HepG2 (cell line): Measurements from ENCODE around the gene ADAM15. TPM values are rescaled to one million over a fixed set of nuclear protein-coding genes. Genes with fewer than 3 reads are reported as not detected.

Experiments
- ATAC-seq: fragments of 200-7000 bp; cut with Tn5 transposase; 3 replicates; pipeline ENCODE4 v1.9.1; 2020; ENCODE audit warnings: mild to moderate bottlenecking, moderate library complexity
- BruUV-seq: library from RNA; stranded (reverse); fragments of 400-500 nt; replicated peaks from 2 replicates; lab custom pipeline; 2021; lab: Mats Ljungman, UMichigan
- CTCF ChIA-PET: fragments of 300-600 bp; formaldehyde crosslinking; extraction: SDS; loops from one replicate; lab custom pipeline; 2021; ENCODE audit warnings: low total read pairs, inconsistent platforms, low intra/inter-chr PET ratio; lab: Yijun Ruan, JAX
- POLR2A ChIA-PET: fragments of 350-600 bp; sonication (Branson Sonifier 250); formaldehyde crosslinking; loops from one replicate; lab custom pipeline; 2020; ENCODE audit warnings: antibody characterized with exemption, inconsistent platforms; lab: Yijun Ruan, JAX
- DNase-seq: peaks from one replicate; pipeline ENCODE4 v3.0.0-alpha.2; 2015; ENCODE audit warnings: low spot score
- FAIRE-seq: peaks from 3 replicates; lab custom pipeline; 2011; peaks lifted over from hg19 to GRCh38; lab: Jason Lieb, UNC
- H2AFZ ChIP-seq: one replicate; pipeline ENCODE4 v1.6.1; 2011; ENCODE audit warnings: low read length, inconsistent platforms
- H3K27ac ChIP-seq: fragments of 300-600 bp; 3 replicates; pipeline ENCODE4 v1.8.0; 2011; ENCODE audit warnings: mixed run types, mild to moderate bottlenecking, mixed read lengths, low read length, inconsistent platforms; ENCODE audit not compliant: insufficient read depth; ENCODE audit errors: extremely low read length
- H3K27me3 ChIP-seq, 2 experiments: fragments of 200-600 bp in 1 of 2; 2 replicates in 1 of 2; 3 replicates in 1 of 2; pipeline versions ENCODE4 v1.6.0 to v1.8.0; 2011; ENCODE audit warnings: low read length in 2 of 2, mild to moderate bottlenecking in 2 of 2, moderate library complexity in 2 of 2, inconsistent platforms in 1 of 2; ENCODE audit not compliant: insufficient read depth in 2 of 2, control insufficient read depth in 1 of 2
- H3K36me3 ChIP-seq, 2 experiments: fragments of 200-600 bp in 1 of 2; replicated peaks in 1 of 2; 2 replicates in 1 of 2; 3 replicates in 1 of 2; pipeline versions ENCODE4 v1.5.1 to v1.8.0; 2011; ENCODE audit warnings: low read length in 2 of 2, inconsistent platforms in 1 of 2; ENCODE audit not compliant: insufficient read depth in 2 of 2, control insufficient read depth in 1 of 2
- H3K4me1 ChIP-seq: 2 replicates; pipeline ENCODE4 v1.5.1; 2012; ENCODE audit warnings: low read length, inconsistent platforms; ENCODE audit not compliant: insufficient read depth
- H3K4me2 ChIP-seq: 2 replicates; pipeline ENCODE4 v1.6.0; 2011; ENCODE audit warnings: low read depth, low read length, inconsistent platforms
- H3K4me3 ChIP-seq, 3 experiments: fragments of 200-600 bp in 1 of 3; sonication (generic), shearing (Covaris generic) in 1 of 3; replicated peaks in 1 of 3; 2 replicates each; pipeline ENCODE4 v1.5.1; 2011 to 2016; ENCODE audit warnings: low read length in 3 of 3, inconsistent platforms in 2 of 3, low read depth in 2 of 3, mild to moderate bottlenecking in 2 of 3, control low read depth in 1 of 3, mixed read lengths in 1 of 3; ENCODE audit not compliant: insufficient read depth in 1 of 3
- H3K79me2 ChIP-seq: one replicate; pipeline ENCODE4 v1.6.1; 2011; ENCODE audit warnings: low read length, inconsistent platforms; ENCODE audit not compliant: insufficient read depth
- H3K9ac ChIP-seq: 2 replicates; pipeline ENCODE4 v1.6.0; 2011; ENCODE audit warnings: mild to moderate bottlenecking, low read depth, low read length, inconsistent platforms; ENCODE audit not compliant: insufficient read depth
- H3K9me3 ChIP-seq: 2 replicates; pipeline ENCODE4 v1.5.1; 2012; ENCODE audit warnings: mild to moderate bottlenecking, low read length
- H4K20me1 ChIP-seq: 2 replicates; pipeline ENCODE4 v1.6.0; 2011; ENCODE audit warnings: inconsistent platforms, mild to moderate bottlenecking, low read length, moderate library complexity; ENCODE audit not compliant: insufficient read depth
- SIX4 ChIP-seq: sonication (generic); formaldehyde crosslinking; IDR thresholded peaks from 2 replicates; pipeline ENCODE4 v1.4.0; 2020; ENCODE audit warnings: missing genetic modification reagents
- SP4 ChIP-seq: sonication (generic); formaldehyde crosslinking; IDR thresholded peaks from 2 replicates; pipeline ENCODE4 v1.8.1; 2023; ENCODE audit warnings: mild to moderate bottlenecking, missing genetic modification reagents
- ZNF263 ChIP-seq: sonication (generic); formaldehyde crosslinking; IDR thresholded peaks from 2 replicates; pipeline ENCODE4 v1.4.0; 2020; ENCODE audit warnings: missing genetic modification reagents
- whole genome bisulfite sequencing: methylation state at CpG from one replicate; pipeline ENCODE4 v1.1.6; 2017; ENCODE audit warnings: low lambda C conversion rate; 5-methylcytosine and 5-hydroxymethylcytosine counted together
- in situ Hi-C: cut with HindIII; loops from 2 replicates; pipeline ENCODE4 v1.10.0; 2017; ENCODE audit warnings: low pct_unique_long_range_greater_than_20kb; ENCODE audit not compliant: extremely low pct_ligation_motif_present
- intact Hi-C: fragments of 100-400 bp; cut with micrococcal nuclease; formaldehyde crosslinking; loops from one replicate; pipeline ENCODE4 v1.10.0; 2022; ENCODE audit not compliant: unreplicated experiment
- polyA plus RNA-seq, 8 experiments: library from polyadenylated mRNA; depleted of rRNA in 3 of 8; stranded (reverse) in 7 of 8; unstranded in 1 of 8; fragments of >200 nt; fragmentation: Illumina TruSeq in 4 of 8; extraction: Trizol in 4 of 8; gene quantifications; 2 replicates each; pipeline versions ENCODE4 v1.2.1 to v1.2.3, GENCODE V29; 2011 to 2016; ENCODE audit warnings: low read depth in 4 of 8, missing spikeins in 1 of 8, mixed read lengths in 1 of 8; ENCODE audit not compliant: insufficient read depth in 1 of 8
- total RNA-seq, 5 experiments: library from RNA; depleted of rRNA; stranded (reverse); fragments of >200 nt; fragmentation: Illumina TruSeq; extraction: Trizol; gene quantifications; 2 replicates each; pipeline ENCODE4 v1.2.3, GENCODE V29; 2016; ENCODE audit warnings: low read depth in 1 of 5
- TF ChIP-seq, protein P1 (sequence below): sonication (generic); formaldehyde crosslinking; IDR thresholded peaks from 2 replicates; pipeline ENCODE4 v1.4.0; 2020; ENCODE audit warnings: missing genetic modification reagents

Gene ADAM15
- total and polyA plus RNA-seq, 2 of the 13 experiments (the other 11 are each of a cell fraction or from before 2014, with no cell fraction given): 17.9 to 25.6 TPM

DNA sequence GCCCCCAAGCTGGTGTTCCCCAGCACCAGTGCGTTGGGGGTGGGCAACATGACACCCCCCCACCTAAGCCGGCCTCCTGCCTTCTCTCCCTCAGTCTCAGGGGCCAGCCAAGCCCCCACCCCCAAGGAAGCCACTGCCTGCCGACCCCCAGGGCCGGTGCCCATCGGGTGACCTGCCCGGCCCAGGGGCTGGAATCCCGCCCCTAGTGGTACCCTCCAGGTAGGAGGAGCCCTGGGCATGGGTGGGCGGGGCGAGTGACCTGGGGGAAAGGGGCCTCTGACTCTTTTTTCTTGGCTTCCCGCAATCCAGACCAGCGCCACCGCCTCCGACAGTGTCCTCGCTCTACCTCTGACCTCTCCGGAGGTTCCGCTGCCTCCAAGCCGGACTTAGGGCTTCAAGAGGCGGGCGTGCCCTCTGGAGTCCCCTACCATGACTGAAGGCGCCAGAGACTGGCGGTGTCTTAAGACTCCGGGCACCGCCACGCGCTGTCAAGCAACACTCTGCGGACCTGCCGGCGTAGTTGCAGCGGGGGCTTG is 11.1 kb downstream of the ADAM15 start:
- intact Hi-C loops (loop anchor here (1.0 to 5.0 kb wide), 3 partner anchors 22 to 87 kb away; partner anchors contain the start of gene CKS1B), in situ Hi-C loops (loop anchor here (5.0 kb wide), 1 partner anchor 80 kb away; the partner anchor contains the start of gene FLAD1)
- Histone ChIP-seq H3K36me3 (peaks cover 7 to 9% of the 10 kb centered on the region in 2 experiments; a peak in 4 of 5 replicates), H3K27ac (no peak overlapping the region), H3K4me2 (peak overlapping the region; percentile 100), H3K4me3 (peak overlapping the region in 1 of 3 experiments; percentile 91; a peak in 1 of 6 replicates), H3K9me3 (no peaks in the 10 kb centered on the region), H3K9ac (no peak overlapping the region), H3K4me1 (peaks cover 32% of the 10 kb centered on the region), H3K79me2 (peaks cover 9% of the 10 kb centered on the region), H3K27me3 (no peaks in the 10 kb centered on the region), H4K20me1 (no peaks in the 10 kb centered on the region), H2AFZ (no peak overlapping the region)
- DNase-seq: no peak
- no TSS peak for BruUV-seq
- 85% methylated on average over 20 of the region's 29 CpGs for WGBS
- FAIRE-seq: no peak
- TF ChIP-seq SIX4 (CRISPR knock-in tag) (no peak), SP4 (CRISPR knock-in tag) (0 out of 2 replicates have a peak, but pooled peaks have one; percentile 10), ZNF263 (CRISPR knock-in tag) (no peak)
- TF ChIP-seq, protein P1, sequence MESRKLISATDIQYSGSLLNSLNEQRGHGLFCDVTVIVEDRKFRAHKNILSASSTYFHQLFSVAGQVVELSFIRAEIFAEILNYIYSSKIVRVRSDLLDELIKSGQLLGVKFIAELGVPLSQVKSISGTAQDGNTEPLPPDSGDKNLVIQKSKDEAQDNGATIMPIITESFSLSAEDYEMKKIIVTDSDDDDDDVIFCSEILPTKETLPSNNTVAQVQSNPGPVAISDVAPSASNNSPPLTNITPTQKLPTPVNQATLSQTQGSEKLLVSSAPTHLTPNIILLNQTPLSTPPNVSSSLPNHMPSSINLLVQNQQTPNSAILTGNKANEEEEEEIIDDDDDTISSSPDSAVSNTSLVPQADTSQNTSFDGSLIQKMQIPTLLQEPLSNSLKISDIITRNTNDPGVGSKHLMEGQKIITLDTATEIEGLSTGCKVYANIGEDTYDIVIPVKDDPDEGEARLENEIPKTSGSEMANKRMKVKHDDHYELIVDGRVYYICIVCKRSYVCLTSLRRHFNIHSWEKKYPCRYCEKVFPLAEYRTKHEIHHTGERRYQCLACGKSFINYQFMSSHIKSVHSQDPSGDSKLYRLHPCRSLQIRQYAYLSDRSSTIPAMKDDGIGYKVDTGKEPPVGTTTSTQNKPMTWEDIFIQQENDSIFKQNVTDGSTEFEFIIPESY (CRISPR knock-in tag): peak; percentile 47; the same call in 1 of the 2 replicates
- ChIA-PET CTCF (interaction anchor here (1.0 to 4.0 kb wide), 8 partner anchors 9 to 155 kb away, joined by 3 to 39 read pairs (median 6); partner anchors contain the start of gene ADAM15), POLR2A (interaction anchor here (1.0 to 2.2 kb wide), 6 partner anchors 13 to 126 kb away, joined by 3 to 9 read pairs (median 4); partner anchors contain the start of gene PMVK)
- no peak for ATAC-seq
